ENCODE measurements around the gene UBE2D3.

DNA sequence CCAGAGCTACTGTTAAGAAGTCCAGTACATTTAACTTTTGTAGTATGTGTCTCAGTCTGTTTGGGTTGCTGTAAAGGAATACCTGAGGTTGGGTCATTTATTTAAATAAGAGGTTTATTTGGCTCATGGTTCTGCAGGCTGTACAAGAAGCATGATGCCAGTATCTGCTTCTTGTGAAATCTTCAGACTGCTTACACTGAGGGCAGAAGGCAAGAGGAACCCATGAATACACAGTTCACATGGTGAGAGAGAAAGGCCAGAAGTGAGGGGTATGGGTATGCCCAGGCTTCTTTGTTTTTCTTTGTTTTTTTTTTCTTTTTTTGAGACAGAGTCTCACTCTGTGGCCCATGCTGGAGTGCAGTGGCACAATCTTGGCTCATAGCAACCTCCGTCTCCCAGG lies 35.4 kb upstream of the UBE2D3 start:
- TF ChIP-seq, protein P1, sequence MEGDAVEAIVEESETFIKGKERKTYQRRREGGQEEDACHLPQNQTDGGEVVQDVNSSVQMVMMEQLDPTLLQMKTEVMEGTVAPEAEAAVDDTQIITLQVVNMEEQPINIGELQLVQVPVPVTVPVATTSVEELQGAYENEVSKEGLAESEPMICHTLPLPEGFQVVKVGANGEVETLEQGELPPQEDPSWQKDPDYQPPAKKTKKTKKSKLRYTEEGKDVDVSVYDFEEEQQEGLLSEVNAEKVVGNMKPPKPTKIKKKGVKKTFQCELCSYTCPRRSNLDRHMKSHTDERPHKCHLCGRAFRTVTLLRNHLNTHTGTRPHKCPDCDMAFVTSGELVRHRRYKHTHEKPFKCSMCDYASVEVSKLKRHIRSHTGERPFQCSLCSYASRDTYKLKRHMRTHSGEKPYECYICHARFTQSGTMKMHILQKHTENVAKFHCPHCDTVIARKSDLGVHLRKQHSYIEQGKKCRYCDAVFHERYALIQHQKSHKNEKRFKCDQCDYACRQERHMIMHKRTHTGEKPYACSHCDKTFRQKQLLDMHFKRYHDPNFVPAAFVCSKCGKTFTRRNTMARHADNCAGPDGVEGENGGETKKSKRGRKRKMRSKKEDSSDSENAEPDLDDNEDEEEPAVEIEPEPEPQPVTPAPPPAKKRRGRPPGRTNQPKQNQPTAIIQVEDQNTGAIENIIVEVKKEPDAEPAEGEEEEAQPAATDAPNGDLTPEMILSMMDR (conservative IDR thresholded peaks at IDR 0.05; ENCODE audit: low read length) = no peak
- no peak for TF ChIP-seq EZH2phosphoT487 (IDR thresholded peaks at IDR 0.05; ENCODE audit: borderline replicate concordance)

All from Loucy (cell line).